ENCODE measurements around the gene EID2. TPM values are rescaled to one million over a fixed set of nuclear protein-coding genes. Genes with fewer than 3 reads are reported as not detected.

Gene EID2
- total and polyA plus RNA-seq, 4 donors: 1.5 to 8.5 (median 4.5) TPM

DNA sequence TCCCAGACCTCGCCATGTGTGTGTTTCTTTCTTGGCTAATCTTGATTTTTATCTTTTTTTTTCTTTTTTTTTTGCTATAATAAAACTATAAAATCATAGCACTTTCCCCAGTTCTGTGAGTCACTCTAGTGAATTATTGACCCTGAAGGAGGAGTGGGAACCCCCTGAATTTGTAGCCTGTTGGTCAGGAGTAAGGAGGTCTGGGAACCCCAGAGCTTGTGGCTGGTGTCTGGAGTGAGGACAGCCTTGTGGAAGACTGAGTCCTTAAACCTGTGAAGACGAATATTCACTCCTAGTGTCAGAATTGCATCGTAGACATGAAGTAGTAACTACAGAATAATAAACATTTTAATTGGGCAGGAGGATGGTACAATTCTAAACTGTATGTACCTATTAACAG, 14.8 kb downstream of the EID2 start:
- Histone ChIP-seq H3K36me3 (ENCODE audit: control insufficient read depth in 4 of 4, insufficient read depth in 3 of 4, low read depth in 1 of 4, low read length in 3 of 4) (peaks cover 0 to 2% (median 0%) of the 10 kb centered on the region in 4 donors), H3K4me3 (ENCODE audit: low read depth in 1 of 3, low read length in 3 of 3) (no peak overlapping the region), H3K4me1 (ENCODE audit: control insufficient read depth in 4 of 4, insufficient read depth in 4 of 4, low read length in 3 of 4) (no peaks in the 10 kb centered on the region), H3K27me3 (ENCODE audit: control insufficient read depth in 4 of 4, insufficient read depth in 4 of 4, low read length in 3 of 4) (no peaks in the 10 kb centered on the region), H3K27ac (ENCODE audit: low read depth in 1 of 2, low read length in 2 of 2) (no peak overlapping the region), H3K9me3 (ENCODE audit: control insufficient read depth in 4 of 4, low read length in 3 of 4) (no peaks in the 10 kb centered on the region), H3K9ac (ENCODE audit: low read depth in 1 of 2, low read length in 2 of 2) (no peak overlapping the region)
- WGBS: 93% methylated on average over 3 of the region's 3 CpGs
- TF ChIP-seq GABPA (IDR thresholded peaks at IDR 0.05 in 1 of 2, conservative IDR thresholded peaks at IDR 0.05 in 1 of 2): no peak
- no peak for TF ChIP-seq HNF4G (IDR thresholded peaks at IDR 0.05)
- TF ChIP-seq YY1 (IDR thresholded peaks at IDR 0.05): no peak
- TF ChIP-seq, protein P1, sequence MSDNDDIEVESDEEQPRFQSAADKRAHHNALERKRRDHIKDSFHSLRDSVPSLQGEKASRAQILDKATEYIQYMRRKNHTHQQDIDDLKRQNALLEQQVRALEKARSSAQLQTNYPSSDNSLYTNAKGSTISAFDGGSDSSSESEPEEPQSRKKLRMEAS (IDR thresholded peaks at IDR 0.05): no peak
- no peak for TF ChIP-seq EGR1 (IDR thresholded peaks at IDR 0.05; ENCODE audit: low read depth in 2 of 2)
- TF ChIP-seq RXRA (IDR thresholded peaks at IDR 0.05): no peak
- no peak for TF ChIP-seq TAF1 (conservative IDR thresholded peaks at IDR 0.05)
- TF ChIP-seq, protein P2, sequence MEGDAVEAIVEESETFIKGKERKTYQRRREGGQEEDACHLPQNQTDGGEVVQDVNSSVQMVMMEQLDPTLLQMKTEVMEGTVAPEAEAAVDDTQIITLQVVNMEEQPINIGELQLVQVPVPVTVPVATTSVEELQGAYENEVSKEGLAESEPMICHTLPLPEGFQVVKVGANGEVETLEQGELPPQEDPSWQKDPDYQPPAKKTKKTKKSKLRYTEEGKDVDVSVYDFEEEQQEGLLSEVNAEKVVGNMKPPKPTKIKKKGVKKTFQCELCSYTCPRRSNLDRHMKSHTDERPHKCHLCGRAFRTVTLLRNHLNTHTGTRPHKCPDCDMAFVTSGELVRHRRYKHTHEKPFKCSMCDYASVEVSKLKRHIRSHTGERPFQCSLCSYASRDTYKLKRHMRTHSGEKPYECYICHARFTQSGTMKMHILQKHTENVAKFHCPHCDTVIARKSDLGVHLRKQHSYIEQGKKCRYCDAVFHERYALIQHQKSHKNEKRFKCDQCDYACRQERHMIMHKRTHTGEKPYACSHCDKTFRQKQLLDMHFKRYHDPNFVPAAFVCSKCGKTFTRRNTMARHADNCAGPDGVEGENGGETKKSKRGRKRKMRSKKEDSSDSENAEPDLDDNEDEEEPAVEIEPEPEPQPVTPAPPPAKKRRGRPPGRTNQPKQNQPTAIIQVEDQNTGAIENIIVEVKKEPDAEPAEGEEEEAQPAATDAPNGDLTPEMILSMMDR (IDR thresholded peaks at IDR 0.05; ENCODE audit: low read depth, low read length, missing input control): no peak
- no peak for TF ChIP-seq SP1 (IDR thresholded peaks at IDR 0.05)
- no peak for TF ChIP-seq RAD21 (IDR thresholded peaks at IDR 0.05)
- TF ChIP-seq NR2F2 (IDR thresholded peaks at IDR 0.05): no peak
- TF ChIP-seq FOXA1 (IDR thresholded peaks at IDR 0.05): no peak
- no peak for TF ChIP-seq FOXA2 (IDR thresholded peaks at IDR 0.05)
- TF ChIP-seq, protein P3, sequence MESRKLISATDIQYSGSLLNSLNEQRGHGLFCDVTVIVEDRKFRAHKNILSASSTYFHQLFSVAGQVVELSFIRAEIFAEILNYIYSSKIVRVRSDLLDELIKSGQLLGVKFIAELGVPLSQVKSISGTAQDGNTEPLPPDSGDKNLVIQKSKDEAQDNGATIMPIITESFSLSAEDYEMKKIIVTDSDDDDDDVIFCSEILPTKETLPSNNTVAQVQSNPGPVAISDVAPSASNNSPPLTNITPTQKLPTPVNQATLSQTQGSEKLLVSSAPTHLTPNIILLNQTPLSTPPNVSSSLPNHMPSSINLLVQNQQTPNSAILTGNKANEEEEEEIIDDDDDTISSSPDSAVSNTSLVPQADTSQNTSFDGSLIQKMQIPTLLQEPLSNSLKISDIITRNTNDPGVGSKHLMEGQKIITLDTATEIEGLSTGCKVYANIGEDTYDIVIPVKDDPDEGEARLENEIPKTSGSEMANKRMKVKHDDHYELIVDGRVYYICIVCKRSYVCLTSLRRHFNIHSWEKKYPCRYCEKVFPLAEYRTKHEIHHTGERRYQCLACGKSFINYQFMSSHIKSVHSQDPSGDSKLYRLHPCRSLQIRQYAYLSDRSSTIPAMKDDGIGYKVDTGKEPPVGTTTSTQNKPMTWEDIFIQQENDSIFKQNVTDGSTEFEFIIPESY (IDR thresholded peaks at IDR 0.05): no peak
- TF ChIP-seq JUND (IDR thresholded peaks at IDR 0.05): no peak
- TF ChIP-seq HNF4A (conservative IDR thresholded peaks at IDR 0.05): no peak
- no peak for DNase-seq (ENCODE audit: low spot score)

GRCh38 chr19:39524495-39524894, 15.5 kb downstream of the EID2 start:
- no peak overlapping the region for H3K9ac ChIP-seq (ENCODE audit: low read depth in 1 of 2, low read length in 2 of 2)
- no peak for TF ChIP-seq FOXA1 (IDR thresholded peaks at IDR 0.05)
- TF ChIP-seq HNF4G (IDR thresholded peaks at IDR 0.05): no peak
- no peak for TF ChIP-seq GABPA (IDR thresholded peaks at IDR 0.05 in 1 of 2, conservative IDR thresholded peaks at IDR 0.05 in 1 of 2)
- TF ChIP-seq RXRA (IDR thresholded peaks at IDR 0.05): no peak

More at GRCh38 chr19:39524495-39524894, 15.5 kb downstream of the EID2 start:
- DNase-seq (ENCODE audit: low spot score): no peak
- peaks cover 0 to 2% (median 0%) of the 10 kb centered on the region in 4 donors for H3K36me3 ChIP-seq (ENCODE audit: control insufficient read depth in 4 of 4, insufficient read depth in 3 of 4, low read depth in 1 of 4, low read length in 3 of 4)
- WGBS: 86% methylated on average over 8 of the region's 8 CpGs
- no peak overlapping the region for H3K4me3 ChIP-seq (ENCODE audit: low read depth in 1 of 3, low read length in 3 of 3)
- no peaks in the 10 kb centered on the region for H3K27me3 ChIP-seq (ENCODE audit: control insufficient read depth in 4 of 4, insufficient read depth in 4 of 4, low read length in 3 of 4)
- H3K27ac ChIP-seq (ENCODE audit: low read depth in 1 of 2, low read length in 2 of 2): no peak overlapping the region
- no peaks in the 10 kb centered on the region for H3K4me1 ChIP-seq (ENCODE audit: control insufficient read depth in 4 of 4, insufficient read depth in 4 of 4, low read length in 3 of 4)
- no peaks in the 10 kb centered on the region for H3K9me3 ChIP-seq (ENCODE audit: control insufficient read depth in 4 of 4, low read length in 3 of 4)
